Endometrial microvascular endothelial cells (primary cell): ENCODE data around the gene PTGER4. TPM values are rescaled to one million over a fixed set of nuclear protein-coding genes. Genes with fewer than 3 reads are reported as not detected.
"Not testable (repeated sequence)": the region's sequence is repeated elsewhere in the genome, so short reads cannot be mapped to it uniquely, and the experiment has no call there.

Source experiments
- in situ Hi-C: cut with HindIII; loops from 2 replicates; pipeline ENCODE4 v1.10.0; 2017; ENCODE audit warnings: low sequenced_read_pairs, low pct_unique_long_range_greater_than_20kb; ENCODE audit errors: inconsistent ontology term
- total RNA-seq: library from RNA; depleted of rRNA; stranded (reverse); fragments of >200 nt; gene quantifications from one replicate; pipeline ENCODE4 v1.2.3, GENCODE V29; 2015; ENCODE audit errors: inconsistent ontology term

Gene PTGER4
- total RNA-seq, 1 donor from 2014 or later: 126 TPM

DNA sequence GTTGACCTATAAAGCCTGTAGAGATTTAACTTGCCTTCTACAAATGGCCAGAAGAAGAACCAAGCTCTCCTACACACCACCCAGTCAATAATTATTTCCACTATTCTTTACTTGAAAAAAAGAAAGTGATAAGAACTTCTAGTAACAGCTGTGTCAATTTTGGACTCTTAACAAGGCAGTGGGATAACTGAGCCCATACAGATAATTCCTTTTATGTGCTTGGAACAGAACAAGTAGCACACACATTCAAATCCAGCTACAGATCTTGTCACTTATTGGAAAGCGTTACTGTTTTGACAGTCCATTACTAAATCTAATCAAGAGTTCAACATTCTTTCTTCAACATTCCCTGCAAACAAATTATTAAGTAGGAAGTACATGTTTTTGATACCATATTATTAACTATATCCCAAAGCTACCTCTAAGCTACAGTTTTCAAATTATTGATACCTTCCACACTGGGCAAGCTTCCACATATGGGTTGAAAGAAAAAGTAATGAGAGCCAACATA lies 6.3 kb downstream of the PTGER4 start:
- in situ Hi-C loops: loop anchor here (10.0 kb wide), 1 partner anchor 971 kb away; no protein-coding TSS in a partner anchor

DNA sequence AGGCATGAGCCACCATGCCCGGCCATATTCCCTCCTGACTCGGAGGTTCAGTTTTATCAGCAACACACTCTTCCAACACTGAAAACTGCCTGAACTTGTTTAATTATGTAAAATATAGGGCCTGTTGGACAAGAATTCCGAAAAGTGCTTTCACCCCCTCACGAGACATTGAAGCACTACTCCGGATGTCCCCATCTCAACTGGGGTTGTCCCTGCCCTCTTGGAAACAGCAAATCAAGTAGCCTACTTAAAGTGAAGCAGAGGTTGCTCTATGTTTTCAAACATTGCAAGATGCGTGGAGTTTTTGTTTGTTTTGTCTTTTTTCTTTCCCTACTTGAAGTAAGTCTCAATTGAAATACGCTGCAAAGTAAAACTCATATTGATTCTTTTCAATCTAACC lies 7.6 kb downstream of the PTGER4 start:
- in situ Hi-C loops: loop anchor here (10.0 kb wide), 1 partner anchor 973 kb away; no protein-coding TSS in a partner anchor

DNA sequence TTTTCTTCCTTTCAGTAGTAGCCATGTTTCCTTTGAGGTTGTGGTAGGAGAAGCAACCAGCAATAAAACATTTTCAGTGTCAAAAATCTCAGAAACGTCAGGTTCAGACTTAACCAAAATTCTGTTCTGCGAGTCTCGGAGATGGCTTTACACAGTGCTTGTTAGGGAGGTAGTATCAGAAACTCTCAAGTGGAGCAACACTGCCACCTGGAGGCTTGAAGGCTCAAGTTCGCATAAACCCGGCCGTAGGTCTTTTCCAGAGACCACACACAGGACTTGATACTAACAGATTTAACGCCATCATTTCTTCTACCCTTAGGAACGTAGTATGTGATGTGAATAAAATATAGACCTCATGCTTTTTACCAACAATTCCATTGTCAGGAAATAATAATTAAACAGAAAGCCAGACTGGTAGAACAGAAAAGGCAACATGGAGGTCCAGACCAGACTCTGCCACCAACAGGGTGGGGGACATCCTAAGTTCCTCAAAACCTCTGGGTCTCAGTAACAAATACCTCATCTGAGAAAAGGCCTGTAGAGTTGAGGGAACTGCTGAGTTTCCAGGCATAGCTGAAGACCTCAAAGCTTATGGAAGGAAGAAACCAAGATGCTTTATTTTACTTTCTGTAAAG lies 8.5 kb downstream of the PTGER4 start:
- in situ Hi-C loops: loop anchor here (10.0 kb wide), 1 partner anchor 973 kb away; no protein-coding TSS in a partner anchor

DNA sequence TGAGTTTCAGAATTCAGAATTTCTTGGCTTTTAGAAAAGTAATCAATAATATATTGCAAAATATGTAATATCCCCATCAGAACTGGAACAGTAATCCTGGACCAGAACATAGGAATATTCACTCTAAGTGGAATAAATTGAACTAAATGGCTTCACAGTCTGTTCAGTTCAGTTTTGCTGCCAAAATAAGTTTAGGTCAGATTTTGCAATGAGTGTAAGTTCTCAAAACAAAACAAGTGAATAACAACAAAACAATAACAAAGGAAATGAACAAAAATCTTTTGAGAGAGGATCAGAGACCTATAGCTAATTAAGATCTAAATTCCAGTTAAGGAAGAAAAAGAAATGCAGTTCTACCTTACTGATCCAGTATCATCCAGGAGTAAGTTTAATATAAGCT lies 9.3 kb downstream of the PTGER4 start:
- in situ Hi-C loops: loop anchor here (10.0 kb wide), 1 partner anchor 974 kb away; no protein-coding TSS in a partner anchor

DNA sequence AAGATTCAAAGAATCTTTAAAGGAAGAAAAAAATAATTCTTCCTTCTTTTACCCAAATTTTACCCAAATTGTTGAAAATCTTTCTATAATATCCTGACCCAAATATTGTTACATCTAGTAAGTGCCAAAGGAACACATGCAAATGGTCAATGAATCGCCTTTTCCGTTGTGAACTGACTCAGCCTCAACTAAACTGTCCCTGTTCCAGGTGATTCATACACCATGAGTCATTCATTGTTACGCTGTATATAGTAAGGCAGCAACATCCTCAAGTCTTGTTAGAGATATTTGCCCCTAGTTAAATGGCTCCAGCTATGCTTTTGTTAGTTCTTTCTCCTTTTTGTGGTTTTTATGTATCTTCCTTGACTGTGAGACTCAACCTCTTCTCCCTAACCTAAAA lies 9.7 kb downstream of the PTGER4 start:
- in situ Hi-C loops: loop anchor here (10.0 kb wide), 1 partner anchor 975 kb away; no protein-coding TSS in a partner anchor

DNA sequence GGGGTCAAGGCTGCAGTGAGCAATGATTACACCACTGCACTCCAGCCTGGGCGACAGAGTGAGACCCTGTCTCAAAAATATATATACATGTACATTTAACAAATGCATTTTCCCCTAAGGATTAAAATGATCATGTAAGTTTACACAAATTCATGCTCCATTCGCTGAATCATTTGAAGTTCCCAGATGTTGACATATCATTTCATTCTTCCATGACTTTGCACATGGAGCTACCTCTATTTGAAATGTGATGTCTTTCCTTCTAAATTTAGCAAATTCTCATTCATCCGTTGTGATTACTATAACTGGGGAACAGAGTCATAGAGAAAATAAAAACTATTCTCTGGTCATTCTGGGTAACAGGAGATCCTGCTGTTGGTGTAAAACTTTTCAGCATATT lies 10.6 kb downstream of the PTGER4 start:
- in situ Hi-C loops: no loop called here

DNA sequence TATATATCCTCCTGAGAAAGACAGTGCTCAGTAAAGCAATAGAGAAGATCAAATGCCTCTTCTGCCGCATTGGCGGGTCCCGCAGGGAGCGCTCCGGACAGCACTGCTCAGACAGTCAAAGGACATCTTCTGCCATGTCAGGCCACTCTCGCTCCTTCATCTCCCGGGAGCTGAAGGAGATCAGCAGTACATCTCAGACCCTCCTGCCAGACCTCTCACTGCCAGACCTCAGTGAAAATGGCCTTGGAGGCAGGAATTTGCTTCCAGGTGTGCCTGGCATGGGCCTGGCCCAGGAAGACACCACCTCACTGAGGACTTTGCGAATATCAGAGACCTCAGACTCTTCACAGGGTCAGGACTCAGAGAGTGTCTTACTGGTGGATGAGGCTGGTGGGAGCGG lies 12.2 kb downstream of the PTGER4 start:
- in situ Hi-C loops: no loop called here

DNA sequence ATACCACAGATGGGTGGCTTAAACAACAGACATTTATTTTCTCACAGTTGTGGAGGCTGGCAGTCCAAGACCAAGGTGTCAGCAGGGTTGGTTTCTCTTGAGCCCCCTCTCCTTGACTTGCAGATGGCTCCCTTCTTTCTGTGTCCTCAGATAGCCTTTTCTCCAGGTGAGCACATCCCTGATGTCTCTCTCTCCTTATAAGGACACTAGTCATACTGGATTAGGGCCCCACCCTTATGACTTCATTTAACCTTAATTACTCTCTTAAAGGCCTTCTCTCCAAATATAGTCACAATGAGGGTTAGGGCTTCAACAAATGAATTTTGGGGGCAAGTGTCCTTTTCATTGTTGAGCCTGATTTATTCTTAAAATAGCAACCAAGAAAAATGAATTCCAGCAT lies 14.7 kb downstream of the PTGER4 start:
- in situ Hi-C loops: no loop called here

DNA sequence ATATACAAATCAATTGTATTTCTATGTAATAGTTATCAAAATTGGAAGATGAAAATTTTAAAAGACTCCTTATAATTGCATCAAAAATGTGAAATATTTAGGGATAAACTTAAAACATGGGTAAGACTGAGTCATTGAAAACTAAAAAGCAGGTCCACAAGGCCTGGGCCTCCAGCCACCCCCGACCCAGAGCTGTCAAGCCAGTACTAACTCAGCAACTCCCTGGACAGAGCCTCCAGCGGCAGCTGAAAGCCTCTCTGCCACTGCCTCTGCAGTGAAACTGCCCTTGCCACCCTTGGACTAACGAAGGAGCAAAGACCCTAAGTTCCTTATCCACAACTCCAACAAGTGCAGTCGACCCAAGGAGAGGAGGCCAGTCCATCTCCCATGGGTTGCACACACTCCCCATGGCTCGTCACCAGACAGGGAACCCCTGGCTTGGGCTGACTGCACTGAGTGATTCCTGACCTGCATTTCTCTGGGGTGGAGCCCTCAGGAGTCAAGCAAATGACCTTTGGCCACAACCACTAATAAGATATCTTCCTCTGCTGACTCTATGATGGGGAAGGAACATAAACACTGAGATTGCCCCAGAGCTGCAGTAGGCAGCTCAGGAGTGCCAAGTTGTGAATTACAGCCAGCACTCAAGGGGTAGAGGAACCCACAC lies 20.5 kb downstream of the PTGER4 start:
- in situ Hi-C loops: no loop called here

DNA sequence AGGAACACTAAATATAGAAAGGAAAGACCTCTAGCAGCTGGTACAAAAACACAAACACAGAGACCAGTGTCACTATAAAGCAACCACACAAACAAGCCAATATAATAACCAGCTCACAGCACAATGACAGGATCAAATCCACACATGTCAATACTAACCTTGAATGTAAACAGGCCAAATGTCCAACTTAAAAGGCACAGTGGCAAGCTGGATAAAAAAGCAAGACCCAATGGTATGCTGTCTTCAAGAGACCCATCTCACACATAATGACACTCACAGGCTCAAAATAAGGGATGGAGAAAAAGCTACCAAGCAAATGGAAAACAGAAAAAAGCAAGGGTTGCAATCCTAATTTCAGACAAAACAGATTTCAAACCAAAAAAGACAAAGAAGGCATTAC lies 22.3 kb downstream of the PTGER4 start:
- in situ Hi-C loops: not testable (repeated sequence)

DNA sequence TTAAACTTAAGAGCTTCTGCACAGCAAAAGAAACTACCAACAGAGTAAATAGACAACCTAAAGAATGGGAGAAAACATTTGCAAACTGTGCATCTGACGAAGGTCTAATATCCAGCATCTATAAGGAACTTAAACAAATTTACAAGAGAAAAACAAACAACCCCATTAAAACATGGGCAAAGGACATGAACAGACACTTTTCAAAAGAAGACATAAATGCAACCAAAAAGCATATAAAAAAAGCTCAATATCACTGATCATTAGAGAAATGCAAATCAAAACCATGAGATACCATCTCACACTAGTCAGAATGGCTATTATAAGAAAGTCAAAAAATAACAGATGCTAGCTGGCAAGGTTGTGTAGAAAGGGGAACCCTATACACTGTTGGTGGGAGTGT lies 25.8 kb downstream of the PTGER4 start:
- in situ Hi-C loops: not testable (repeated sequence)

DNA sequence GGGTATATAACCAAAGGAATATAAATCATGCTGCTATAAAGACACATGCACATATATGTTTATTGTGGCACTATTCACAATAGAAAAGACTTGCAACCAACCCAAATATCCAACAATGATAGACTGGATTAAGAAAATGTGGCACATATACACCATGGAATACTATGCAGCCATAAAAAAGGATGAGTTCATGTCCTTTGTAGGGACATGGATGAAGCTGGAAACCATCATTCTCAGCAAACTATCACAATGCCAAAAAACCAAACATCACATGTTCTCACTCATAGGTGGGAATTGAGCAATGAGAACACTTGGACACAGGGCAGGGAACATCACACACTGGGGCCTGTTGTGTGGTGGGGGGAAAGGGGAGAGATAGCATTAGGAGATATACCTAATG lies 30.9 kb downstream of the PTGER4 start:
- in situ Hi-C loops: not testable (repeated sequence)

DNA sequence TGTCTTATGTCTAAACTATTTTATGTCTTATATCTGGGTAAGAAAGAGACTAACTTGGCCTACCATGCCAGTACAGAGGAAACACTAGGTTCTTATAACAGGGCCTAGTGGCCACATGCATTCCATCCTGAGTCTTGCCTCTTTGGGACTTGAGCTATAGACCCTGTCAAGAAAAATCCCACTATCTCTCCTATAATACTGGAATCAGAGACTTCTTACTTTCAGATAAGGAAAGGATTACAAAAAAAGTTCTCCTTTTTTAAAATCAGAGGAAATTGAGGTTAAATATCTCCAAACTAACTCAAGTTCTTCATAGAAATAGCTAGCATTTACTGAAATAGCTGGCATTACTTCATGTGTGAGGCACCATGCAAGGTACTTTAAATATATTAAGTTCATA lies 34.3 kb downstream of the PTGER4 start:
- in situ Hi-C loops: no loop called here

DNA sequence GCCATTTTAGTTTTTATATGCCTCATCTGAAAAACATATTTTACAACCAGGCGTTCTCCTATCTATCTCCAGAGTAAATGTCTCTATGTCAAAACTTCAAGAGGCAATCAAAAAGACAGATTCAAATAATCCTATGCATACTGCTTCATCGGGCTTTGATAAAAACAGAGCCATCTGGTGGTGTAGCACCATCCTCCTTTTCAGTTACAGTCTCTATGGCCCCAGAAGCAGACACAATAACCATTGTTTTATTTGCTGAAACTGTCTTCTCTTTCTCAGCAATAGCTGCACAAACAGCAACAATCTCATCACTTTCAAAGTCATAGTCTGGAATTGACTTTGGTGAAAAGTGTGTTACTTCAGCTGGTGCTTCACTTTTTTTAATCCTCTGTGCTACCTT lies 36.3 kb downstream of the PTGER4 start:
- in situ Hi-C loops: no loop called here

DNA sequence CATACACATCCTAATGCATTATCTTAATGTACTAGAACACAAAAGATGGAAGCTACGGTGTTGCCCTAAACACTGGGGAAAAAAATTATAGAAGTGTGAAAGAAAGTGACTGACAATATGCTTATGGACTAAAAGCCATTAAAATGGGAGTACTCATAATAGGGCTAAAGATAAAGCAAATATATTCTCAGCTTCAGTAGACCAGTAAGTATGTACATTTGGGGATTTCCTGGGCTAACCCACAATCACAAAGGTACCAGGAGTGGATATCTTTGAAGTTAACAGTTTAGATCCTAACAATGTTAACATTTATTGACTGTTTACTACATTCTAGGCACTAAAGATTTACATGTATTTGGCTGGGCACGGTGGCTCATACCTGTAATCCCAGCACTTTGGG lies 36.9 kb downstream of the PTGER4 start:
- in situ Hi-C loops: no loop called here

DNA sequence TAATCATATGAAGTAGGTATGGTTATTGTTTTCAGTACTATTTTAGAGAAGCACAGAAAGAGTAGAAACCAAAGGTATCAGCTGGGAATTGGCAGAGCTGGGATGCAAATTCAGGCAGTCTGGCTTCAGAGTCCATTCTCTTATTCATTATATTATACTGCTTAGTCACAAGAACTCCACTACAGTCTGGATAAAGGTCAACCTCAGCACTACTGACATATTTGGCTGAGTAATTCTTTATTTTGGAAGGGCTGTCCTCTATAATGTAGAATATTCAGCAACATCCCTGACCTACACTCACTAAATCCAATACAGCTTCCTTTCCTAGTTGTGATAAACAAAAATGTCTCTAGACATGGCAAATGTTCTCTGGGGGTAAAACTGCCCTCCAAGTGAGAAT lies 37.6 kb downstream of the PTGER4 start:
- in situ Hi-C loops: no loop called here

DNA sequence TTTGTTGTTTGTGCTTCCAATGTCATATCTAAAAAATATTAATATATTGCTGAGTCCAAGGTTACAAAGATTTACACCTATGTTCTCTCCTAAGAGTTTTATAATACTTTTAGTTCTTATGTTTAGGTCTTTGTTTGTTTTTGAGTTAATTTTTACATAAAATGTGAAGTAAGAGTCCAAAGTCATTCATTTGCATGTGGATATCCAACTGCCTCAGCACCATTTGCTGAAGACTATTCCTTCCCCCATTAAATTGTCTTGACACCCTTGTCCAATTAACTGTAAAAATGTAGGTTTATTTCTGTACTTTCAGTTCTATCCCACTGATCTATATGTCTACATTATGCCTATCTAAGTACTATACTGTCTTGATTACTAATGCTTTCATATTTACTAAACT lies 40.4 kb downstream of the PTGER4 start:
- in situ Hi-C loops: no loop called here

DNA sequence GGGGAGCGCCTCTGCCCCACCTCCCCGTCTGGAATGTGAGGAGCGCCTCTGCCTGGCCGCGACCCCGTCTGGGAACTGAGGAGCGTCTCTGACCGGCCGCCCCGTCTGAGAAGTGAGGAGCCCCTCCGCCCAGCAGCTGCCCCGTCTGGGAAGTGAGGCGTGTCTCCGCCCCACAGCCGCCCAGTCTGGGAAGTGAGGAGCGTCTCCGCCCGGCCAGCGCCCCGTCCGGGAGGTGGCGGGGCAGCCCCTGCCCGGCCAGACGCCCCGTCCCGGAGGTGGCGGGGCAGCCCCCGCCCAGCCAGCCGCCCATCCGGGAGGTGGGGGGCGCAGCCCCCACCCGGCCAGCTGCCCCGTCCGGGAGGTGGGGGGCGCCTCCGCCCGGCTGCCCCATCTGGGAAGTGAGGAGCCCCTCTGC lies 42.8 kb downstream of the PTGER4 start:
- in situ Hi-C loops: not testable (repeated sequence)

DNA sequence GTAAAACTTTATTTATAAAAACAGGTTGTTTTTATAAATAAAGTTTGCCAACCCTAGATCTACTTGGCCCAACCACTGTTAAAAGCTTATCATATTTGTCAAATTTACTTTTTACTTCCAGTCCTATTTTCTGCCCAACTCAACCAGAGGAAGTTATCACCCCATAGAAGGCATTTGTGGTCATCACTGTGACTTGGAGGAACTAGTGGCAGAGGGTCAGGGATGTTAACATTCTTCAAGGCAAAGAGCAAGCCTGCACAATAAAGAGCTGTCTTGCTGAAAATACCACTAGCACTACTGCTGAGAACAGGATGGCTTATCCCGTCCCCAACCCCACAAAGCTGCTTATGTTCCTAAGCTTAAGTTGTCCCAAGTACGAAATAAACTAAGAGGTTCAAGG lies 53.7 kb downstream of the PTGER4 start:
- in situ Hi-C loops: no loop called here

DNA sequence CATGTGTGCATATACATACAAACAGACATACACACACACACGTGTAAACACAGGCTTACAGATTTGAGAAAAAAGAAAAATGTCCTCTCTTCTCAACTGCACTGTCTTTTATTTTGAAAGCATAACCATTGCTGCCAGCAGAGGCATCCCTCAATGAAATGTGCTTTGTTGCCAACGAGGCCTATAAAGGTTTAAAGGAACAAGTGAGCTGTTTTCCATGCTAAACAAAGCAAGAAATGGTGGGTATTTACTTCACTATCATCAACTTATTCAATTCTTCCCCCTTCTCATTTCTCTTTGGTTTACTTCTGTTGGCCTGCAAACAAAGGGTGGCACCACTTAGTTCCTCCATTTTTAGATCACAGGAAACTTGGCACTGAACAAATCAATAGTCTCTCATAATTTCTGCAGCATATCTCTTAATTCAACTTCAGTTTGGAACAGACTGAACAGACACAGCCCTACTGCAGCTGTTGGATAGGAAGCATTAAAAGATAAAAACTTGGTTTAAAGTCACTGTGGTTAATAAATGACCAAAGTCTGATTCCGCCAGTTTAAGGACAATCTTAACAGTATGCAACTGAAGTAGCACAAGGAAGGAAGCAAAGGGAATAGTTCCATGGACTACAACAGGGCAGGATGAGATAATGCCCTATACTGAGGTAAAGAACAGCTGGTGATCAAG lies 54.3 kb downstream of the PTGER4 start:
- in situ Hi-C loops: no loop called here
